GM23248 (cell line): ENCODE results near the gene PPP1R13B.

Experiments used
- EZH2 ChIP-seq: fragments of 200-600 bp; sonication (generic); IDR thresholded peaks from 2 replicates; pipeline ENCODE4 v1.6.1; 2018; ENCODE audit warnings: antibody characterized with exemption, mild to moderate bottlenecking; ENCODE audit not compliant: insufficient read depth, poor library complexity, severe bottlenecking
- EZH2phosphoT487 ChIP-seq: fragments of 200-600 bp; sonication (generic); IDR thresholded peaks from 2 replicates; pipeline ENCODE4 v1.6.1; 2018; ENCODE audit warnings: antibody characterized with exemption, moderate library complexity, mild to moderate bottlenecking, low read depth; ENCODE audit not compliant: insufficient read depth

DNA sequence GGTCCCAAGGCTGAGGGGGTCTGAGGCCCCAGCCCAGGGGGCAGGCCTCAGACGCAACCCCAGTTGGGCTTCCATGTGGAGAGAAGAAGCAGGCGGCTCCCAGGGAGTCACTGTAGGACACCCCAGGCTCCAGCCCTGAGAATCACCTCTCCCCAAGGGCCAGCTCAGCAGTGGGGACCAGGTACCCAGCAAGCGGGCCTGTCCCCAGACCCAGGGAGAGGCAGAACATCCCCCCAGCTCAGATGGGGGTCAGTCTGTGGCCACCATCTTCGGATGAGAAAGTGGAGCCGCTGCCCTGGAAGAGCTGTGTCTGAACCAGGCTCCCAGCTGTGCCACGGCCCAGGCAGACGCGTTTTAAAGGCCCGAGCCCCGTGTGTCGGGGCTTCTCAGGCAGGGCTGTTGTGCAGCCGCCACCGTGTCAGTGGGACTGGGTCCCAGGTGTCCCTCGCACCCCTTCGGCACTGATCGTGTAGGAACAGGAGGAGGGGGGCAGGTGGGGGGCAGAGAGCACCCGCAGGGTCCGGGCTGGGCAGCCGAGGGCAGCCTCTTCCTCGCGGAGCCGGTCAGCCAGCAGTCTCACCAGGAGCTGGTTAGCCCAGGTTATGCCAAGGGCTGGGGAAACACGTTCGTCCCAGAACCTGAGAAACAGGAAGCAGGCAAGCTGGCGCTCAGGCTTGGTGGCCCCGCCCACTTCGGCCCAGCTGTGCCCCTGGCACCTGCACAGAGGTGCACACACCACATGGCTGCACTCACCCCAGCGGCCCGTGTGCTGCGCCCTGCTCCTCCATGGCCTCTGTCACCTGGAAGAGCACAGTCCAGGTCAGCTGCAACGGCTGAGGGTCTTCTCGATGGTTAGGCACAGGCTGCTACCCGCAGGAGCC lies 148.8 kb downstream of the PPP1R13B start:
- TF ChIP-seq EZH2 (no peak), EZH2phosphoT487 (no peak)
